Peyer's patch (tissue), 4 donors: ENCODE results near the gene CTNNA1.

Source experiments
- POLR2A ChIP-seq, 2 donors: fragments of 450-650 bp; IDR thresholded peaks; one replicate each; pipeline ENCODE4 v1.5.1; 2017; ENCODE audit warnings: antibody characterized with exemption in 2 of 2, mild to moderate bottlenecking in 2 of 2, moderate library complexity in 2 of 2
- TF ChIP-seq, protein P1 (sequence below), 6 experiments: fragments of 450-650 bp in 4 of 6; fragments of 200-600 bp in 2 of 6; sonication (generic) in 1 of 6; IDR thresholded peaks; one replicate each; pipeline ENCODE4 v1.5.1; 2017 to 2019; ENCODE audit warnings: antibody characterized with exemption in 6 of 6, mild to moderate bottlenecking in 3 of 6, moderate library complexity in 1 of 6

DNA sequence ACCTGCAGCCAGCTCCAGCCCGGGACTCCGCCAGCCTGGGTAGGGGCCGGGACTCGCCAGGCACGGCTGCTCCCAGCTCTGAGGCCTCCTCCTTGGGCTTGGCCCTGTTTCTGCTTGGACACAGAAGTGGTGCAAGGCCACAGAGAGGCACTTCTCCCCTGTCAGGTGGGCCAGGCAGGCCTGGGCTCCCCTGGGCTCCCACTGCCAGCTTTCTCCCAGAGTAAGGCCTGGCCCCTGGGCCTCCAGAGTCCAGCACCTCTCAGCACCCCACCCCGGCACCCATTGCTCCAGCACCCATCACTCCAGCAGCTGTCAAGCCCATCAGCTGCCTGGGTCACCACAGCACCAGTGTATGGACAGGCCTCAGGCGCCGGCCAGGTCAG is 193.0 kb downstream of the CTNNA1 start:
- TF ChIP-seq, protein P1, sequence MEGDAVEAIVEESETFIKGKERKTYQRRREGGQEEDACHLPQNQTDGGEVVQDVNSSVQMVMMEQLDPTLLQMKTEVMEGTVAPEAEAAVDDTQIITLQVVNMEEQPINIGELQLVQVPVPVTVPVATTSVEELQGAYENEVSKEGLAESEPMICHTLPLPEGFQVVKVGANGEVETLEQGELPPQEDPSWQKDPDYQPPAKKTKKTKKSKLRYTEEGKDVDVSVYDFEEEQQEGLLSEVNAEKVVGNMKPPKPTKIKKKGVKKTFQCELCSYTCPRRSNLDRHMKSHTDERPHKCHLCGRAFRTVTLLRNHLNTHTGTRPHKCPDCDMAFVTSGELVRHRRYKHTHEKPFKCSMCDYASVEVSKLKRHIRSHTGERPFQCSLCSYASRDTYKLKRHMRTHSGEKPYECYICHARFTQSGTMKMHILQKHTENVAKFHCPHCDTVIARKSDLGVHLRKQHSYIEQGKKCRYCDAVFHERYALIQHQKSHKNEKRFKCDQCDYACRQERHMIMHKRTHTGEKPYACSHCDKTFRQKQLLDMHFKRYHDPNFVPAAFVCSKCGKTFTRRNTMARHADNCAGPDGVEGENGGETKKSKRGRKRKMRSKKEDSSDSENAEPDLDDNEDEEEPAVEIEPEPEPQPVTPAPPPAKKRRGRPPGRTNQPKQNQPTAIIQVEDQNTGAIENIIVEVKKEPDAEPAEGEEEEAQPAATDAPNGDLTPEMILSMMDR (IDR thresholded peaks at IDR 0.05): no peak
- TF ChIP-seq POLR2A (IDR thresholded peaks at IDR 0.05): no peak
